NT2/D1 (cell line): ENCODE results near the gene ATG9B.

Experiments used
- YY1 ChIP-seq: IDR thresholded peaks from 2 replicates; pipeline ENCODE4 v1.6.1; 2011; ENCODE audit not compliant: insufficient read length, insufficient read depth
- ZNF274 ChIP-seq: IDR thresholded peaks from 2 replicates; pipeline ENCODE4 v1.6.1; 2011; ENCODE audit warnings: mild to moderate bottlenecking, low read depth, low read length

DNA sequence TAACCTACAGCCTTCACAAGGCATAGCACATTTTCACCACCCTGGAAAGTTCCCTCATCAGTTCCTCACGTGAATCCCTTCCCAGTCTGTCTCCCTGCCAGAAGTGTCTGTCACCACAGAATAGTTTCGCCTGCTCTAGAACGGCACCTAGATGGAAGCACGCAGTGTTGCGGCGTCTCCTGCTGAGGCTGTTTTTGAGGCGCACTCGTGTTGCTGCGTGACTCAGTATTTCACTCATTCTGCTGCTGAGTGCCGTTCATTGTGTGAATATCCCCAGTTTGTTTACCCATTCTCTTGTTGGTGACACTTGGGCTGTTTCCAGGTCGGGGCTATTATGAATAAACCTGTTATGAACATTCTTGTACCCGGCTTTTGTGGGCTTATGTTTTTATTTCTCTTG lies 20.7 kb downstream of the ATG9B start:
- no peak for TF ChIP-seq ZNF274
- TF ChIP-seq YY1, result no peak
